Uterus (tissue), 2 donors: ENCODE data around the gene ZNF8.

Source experiments
- CTCF ChIP-seq, 4 experiments: fragments of 200-600 bp in 2 of 4; fragments of 450-650 bp in 2 of 4; sonication (generic) in 2 of 4; IDR thresholded peaks; one replicate each; pipeline ENCODE4 v1.5.1; 2016 to 2019; ENCODE audit warnings: antibody characterized with exemption in 4 of 4, mild to moderate bottlenecking in 2 of 4, moderate library complexity in 1 of 4
- POLR2A ChIP-seq, 2 donors: fragments of 450-650 bp; IDR thresholded peaks; one replicate each; pipeline ENCODE4 v1.6.1; 2016; ENCODE audit warnings: antibody characterized with exemption in 2 of 2, mild to moderate bottlenecking in 1 of 2, moderate library complexity in 1 of 2

- TF ChIP-seq POLR2A (IDR thresholded peaks at IDR 0.05), result no peak
- no peak for TF ChIP-seq CTCF (IDR thresholded peaks at IDR 0.05)
These were observed 15.8 kb upstream of the ZNF8 start for GRCh38 chr19:58262922-58263296.
